A549 (cell line): ENCODE data around the gene CTIF. TPM values are rescaled to one million over a fixed set of nuclear protein-coding genes. Genes with fewer than 3 reads are reported as not detected.

Experiments used
- ATAC-seq, 2 experiments: fragments of 200-7000 bp in 1 of 2; fragments of >200 bp in 1 of 2; cut with Nextera tagmentation in 1 of 2; cut with Tn5 transposase in 1 of 2; 3 replicates each; pipeline versions ENCODE4 v1.8.0 to v1.9.1; 2018 to 2020; ENCODE audit warnings: mild to moderate bottlenecking in 1 of 2, moderate library complexity in 1 of 2
- CTCF ChIA-PET: fragments of 300-600 bp; sonication (Branson Sonifier 250); formaldehyde crosslinking; extraction: SDS; loops from one replicate; lab custom pipeline; 2021; ENCODE audit warnings: antibody characterized with exemption, inconsistent platforms; lab: Yijun Ruan, JAX
- POLR2A ChIA-PET: fragments of 350-600 bp; formaldehyde crosslinking; extraction: SDS; loops from one replicate; lab custom pipeline; 2021; ENCODE audit warnings: antibody characterized with exemption, inconsistent platforms; lab: Yijun Ruan, JAX
- DNase-seq, 2 experiments: peaks; one replicate each; pipeline versions ENCODE4 v3.0.0 to v3.0.0-alpha.2; 2011 to 2016; ENCODE audit warnings: low read depth in 1 of 2, low spot score in 1 of 2
- FAIRE-seq: peaks from 2 replicates; lab custom pipeline; 2011; peaks lifted over from hg19 to GRCh38; lab: Jason Lieb, UNC
- H3K27ac ChIP-seq, 2 experiments: fragments of >200 bp; sonication (Bioruptor Twin); formaldehyde crosslinking; 3 replicates each; pipeline ENCODE4 v1.5.1; 2016 to 2017
- H3K4me1 ChIP-seq: fragments of >200 bp; sonication (Bioruptor Twin); formaldehyde crosslinking; 3 replicates; pipeline ENCODE4 v1.6.1; 2016
- H3K4me2 ChIP-seq: fragments of >200 bp; sonication (Bioruptor Twin); formaldehyde crosslinking; 3 replicates; pipeline ENCODE4 v1.6.1; 2016
- H3K4me3 ChIP-seq: fragments of >200 bp; sonication (Bioruptor Twin); formaldehyde crosslinking; 3 replicates; pipeline ENCODE4 v1.5.1; 2016
- H3K9me3 ChIP-seq: fragments of >200 bp; sonication (Bioruptor Twin); formaldehyde crosslinking; 3 replicates; pipeline ENCODE4 v1.6.1; 2016
- CBX2 ChIP-seq: fragments of 200-600 bp; sonication (generic); IDR thresholded peaks from 2 replicates; pipeline ENCODE4 v1.6.1; 2016; ENCODE audit warnings: low read depth, mild to moderate bottlenecking, borderline replicate concordance
- EHF ChIP-seq: fragments of 250-450 bp; sonication (Bioruptor Pico); IDR thresholded peaks from 2 replicates; pipeline ENCODE4 v1.5.0; 2020; ENCODE audit warnings: mild to moderate bottlenecking
- EHMT2 ChIP-seq: fragments of 200-600 bp; sonication (generic); IDR thresholded peaks from 2 replicates; pipeline ENCODE4 v1.6.1; 2016; ENCODE audit warnings: antibody characterized with exemption, low read depth, mild to moderate bottlenecking, moderate library complexity
- EP300 ChIP-seq, 2 experiments: fragments of >200 bp; sonication (Bioruptor Twin); formaldehyde crosslinking; IDR thresholded peaks; 2 replicates in 1 of 2; 3 replicates in 1 of 2; pipeline ENCODE4 v1.6.1; 2016 to 2017
- FOSL2 ChIP-seq, 2 experiments: fragments of 450-650 bp in 1 of 2; fragments of >200 bp in 1 of 2; sonication (Bioruptor Twin) in 1 of 2; formaldehyde crosslinking; IDR thresholded peaks; 2 replicates each; pipeline versions ENCODE4 v1.5.0 to v1.6.1; 2016 to 2020; ENCODE audit warnings: mild to moderate bottlenecking in 1 of 2, moderate library complexity in 1 of 2
- GATA3 ChIP-seq: IDR thresholded peaks from 2 replicates; pipeline ENCODE4 v1.6.1; 2012; ENCODE audit warnings: borderline replicate concordance
- HDAC2 ChIP-seq: fragments of 200-600 bp; sonication (generic); IDR thresholded peaks from 2 replicates; pipeline ENCODE4 v1.6.1; 2016
- HOXB13 ChIP-seq: fragments of 250-450 bp; sonication (Bioruptor Pico); IDR thresholded peaks from 2 replicates; pipeline ENCODE4 v1.5.0; 2020; ENCODE audit warnings: low read depth, mild to moderate bottlenecking, moderate library complexity
- MAFK ChIP-seq: fragments of 450-650 bp; IDR thresholded peaks from 2 replicates; pipeline ENCODE4 v1.6.1; 2014; ENCODE audit not compliant: partially characterized antibody
- MAZ ChIP-seq: fragments of 150-350 bp; IDR thresholded peaks from 2 replicates; pipeline ENCODE4 v1.6.1; 2014; ENCODE audit warnings: antibody characterized with exemption, low read depth, low read length, borderline replicate concordance
- NPAS2 ChIP-seq: fragments of 250-450 bp; sonication (Bioruptor Pico); IDR thresholded peaks from 2 replicates; pipeline ENCODE4 v1.8.0; 2022; ENCODE audit warnings: mild to moderate bottlenecking, moderate library complexity, borderline replicate concordance
- NR3C1 ChIP-seq: fragments of >200 bp; sonication (Bioruptor Twin); formaldehyde crosslinking; IDR thresholded peaks from 3 replicates; pipeline ENCODE4 v1.6.1; 2017
- RARB ChIP-seq: fragments of 250-450 bp; sonication (Bioruptor Pico); IDR thresholded peaks from 2 replicates; pipeline ENCODE4 v1.8.0; 2021; ENCODE audit warnings: mild to moderate bottlenecking, moderate library complexity
- RFX5 ChIP-seq: fragments of 450-650 bp; IDR thresholded peaks from 2 replicates; pipeline ENCODE4 v1.7.1; 2014; ENCODE audit warnings: antibody characterized with exemption, mild to moderate bottlenecking, moderate library complexity
- WGBS: methylation state at CpG from one replicate; pipeline ENCODE4 v1.1.6; 2017; ENCODE audit errors: missing lambda C conversion rate; 5-methylcytosine and 5-hydroxymethylcytosine counted together
- polyA plus RNA-seq, 4 experiments: library from polyadenylated mRNA; depleted of rRNA in 3 of 4; stranded (reverse); fragments of >200 nt; fragmentation: RNase III in 1 of 4; extraction: RNeasy Plus Mini Kit Qiagen cat#74134 plus additional on column Dnase treatment in 1 of 4; gene quantifications; 2 replicates in 3 of 4; 3 replicates in 1 of 4; pipeline ENCODE4 v1.2.3, GENCODE V29; 2011 to 2017
- TF ChIP-seq, protein P1 (sequence below): fragments of >200 bp; sonication (Bioruptor Twin); formaldehyde crosslinking; IDR thresholded peaks from 3 replicates; pipeline ENCODE4 v1.5.1; 2016
- TF ChIP-seq, protein P2 (sequence below): IDR thresholded peaks from 2 replicates; pipeline ENCODE4 v1.6.1; 2012
- TF ChIP-seq, protein P3 (sequence below): fragments of 250-450 bp; sonication (Bioruptor Pico); IDR thresholded peaks from 2 replicates; pipeline ENCODE4 v1.5.0; 2021; ENCODE audit warnings: mild to moderate bottlenecking, moderate library complexity, borderline replicate concordance
- TF ChIP-seq, protein P4 (sequence below): fragments of >200 bp; sonication (Bioruptor Twin); formaldehyde crosslinking; IDR thresholded peaks from 3 replicates; pipeline ENCODE4 v1.6.1; 2016

CTIF gene
- polyA plus RNA-seq, 2 of the 4 experiments (the other 2 are of a cell fraction) = 17.0 to 24.7 TPM

DNA sequence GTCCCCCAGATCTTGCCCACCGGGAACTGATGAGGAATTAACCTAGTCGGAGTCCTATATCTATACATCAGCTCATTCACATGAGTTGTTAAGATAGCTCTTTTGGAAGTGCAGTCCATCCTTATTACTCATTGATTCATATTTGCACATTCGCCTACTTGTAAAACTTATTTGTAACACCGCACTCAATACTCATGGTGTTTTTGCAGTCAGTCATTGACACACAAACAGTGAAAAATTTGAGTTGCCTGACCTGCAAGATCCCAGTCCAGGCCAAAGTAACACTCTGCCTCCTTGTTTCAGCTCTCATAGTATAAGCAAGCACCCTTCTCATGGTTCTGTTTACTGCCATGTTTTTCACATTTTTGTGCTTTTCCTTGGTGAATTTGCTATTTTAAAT, 180.6 kb downstream of the CTIF start:
- FAIRE-seq (no peak), DNase-seq (no peak), ATAC-seq (no peak)
- Histone ChIP-seq H3K4me3 (no peak overlapping the region), H3K4me1 (peaks cover 5% of the 10 kb centered on the region; the same call in 1 of the 3 replicates), H3K4me2 (no peak overlapping the region), H3K9me3 (no peaks in the 10 kb centered on the region), H3K27ac (no peak overlapping the region)
- ChIA-PET CTCF (no interaction called here), POLR2A (no interaction called here)
- 85% methylated on average over 4 of the region's 4 CpGs for WGBS
- TF ChIP-seq NR3C1 (no peak), CBX2 (no peak)

DNA sequence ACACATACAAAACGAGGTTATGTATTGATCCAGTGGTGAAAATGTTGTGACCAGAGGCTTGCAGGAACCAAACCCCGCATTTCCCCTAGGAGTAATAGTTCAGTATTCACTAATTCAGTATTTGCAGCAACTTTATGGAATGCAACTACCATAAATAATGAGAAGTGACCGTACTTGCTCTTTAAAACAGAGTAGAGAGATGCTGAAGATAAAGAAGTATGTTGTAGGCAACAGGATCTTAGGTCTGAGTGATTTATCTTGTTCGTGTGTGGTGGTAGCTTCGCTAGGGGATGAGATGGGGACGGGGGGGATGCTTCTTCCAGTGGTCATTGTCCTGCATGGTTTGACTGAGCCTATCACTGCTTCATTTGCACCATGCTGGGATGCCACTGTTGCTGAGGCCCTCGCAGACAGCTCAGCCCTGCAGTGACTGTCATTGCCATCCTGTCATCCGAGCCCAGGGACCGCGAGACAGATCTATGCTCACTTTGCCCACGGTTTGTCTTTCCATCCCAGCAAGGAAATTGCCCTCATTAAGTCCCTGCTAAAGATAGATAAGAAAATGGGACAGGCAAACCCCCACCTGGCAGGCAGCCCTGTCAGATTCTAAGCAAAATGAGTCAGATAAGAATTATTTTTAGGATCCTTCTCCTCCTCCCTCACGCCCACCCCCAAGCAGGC, 181.3 kb downstream of the CTIF start:
- ChIA-PET POLR2A (no interaction called here), CTCF (no interaction called here)
- Histone ChIP-seq H3K4me2 (no peak overlapping the region), H3K4me1 (peaks cover 5% of the 10 kb centered on the region; the same call in 1 of the 3 replicates), H3K27ac (no peak overlapping the region)
- 81% methylated on average over 12 of the region's 12 CpGs for WGBS
- ATAC-seq = no peak
- FAIRE-seq = no peak
- DNase-seq = no peak
- TF ChIP-seq, protein P1, sequence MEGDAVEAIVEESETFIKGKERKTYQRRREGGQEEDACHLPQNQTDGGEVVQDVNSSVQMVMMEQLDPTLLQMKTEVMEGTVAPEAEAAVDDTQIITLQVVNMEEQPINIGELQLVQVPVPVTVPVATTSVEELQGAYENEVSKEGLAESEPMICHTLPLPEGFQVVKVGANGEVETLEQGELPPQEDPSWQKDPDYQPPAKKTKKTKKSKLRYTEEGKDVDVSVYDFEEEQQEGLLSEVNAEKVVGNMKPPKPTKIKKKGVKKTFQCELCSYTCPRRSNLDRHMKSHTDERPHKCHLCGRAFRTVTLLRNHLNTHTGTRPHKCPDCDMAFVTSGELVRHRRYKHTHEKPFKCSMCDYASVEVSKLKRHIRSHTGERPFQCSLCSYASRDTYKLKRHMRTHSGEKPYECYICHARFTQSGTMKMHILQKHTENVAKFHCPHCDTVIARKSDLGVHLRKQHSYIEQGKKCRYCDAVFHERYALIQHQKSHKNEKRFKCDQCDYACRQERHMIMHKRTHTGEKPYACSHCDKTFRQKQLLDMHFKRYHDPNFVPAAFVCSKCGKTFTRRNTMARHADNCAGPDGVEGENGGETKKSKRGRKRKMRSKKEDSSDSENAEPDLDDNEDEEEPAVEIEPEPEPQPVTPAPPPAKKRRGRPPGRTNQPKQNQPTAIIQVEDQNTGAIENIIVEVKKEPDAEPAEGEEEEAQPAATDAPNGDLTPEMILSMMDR = no peak
- TF ChIP-seq MAFK = no peak
- TF ChIP-seq, protein P2, sequence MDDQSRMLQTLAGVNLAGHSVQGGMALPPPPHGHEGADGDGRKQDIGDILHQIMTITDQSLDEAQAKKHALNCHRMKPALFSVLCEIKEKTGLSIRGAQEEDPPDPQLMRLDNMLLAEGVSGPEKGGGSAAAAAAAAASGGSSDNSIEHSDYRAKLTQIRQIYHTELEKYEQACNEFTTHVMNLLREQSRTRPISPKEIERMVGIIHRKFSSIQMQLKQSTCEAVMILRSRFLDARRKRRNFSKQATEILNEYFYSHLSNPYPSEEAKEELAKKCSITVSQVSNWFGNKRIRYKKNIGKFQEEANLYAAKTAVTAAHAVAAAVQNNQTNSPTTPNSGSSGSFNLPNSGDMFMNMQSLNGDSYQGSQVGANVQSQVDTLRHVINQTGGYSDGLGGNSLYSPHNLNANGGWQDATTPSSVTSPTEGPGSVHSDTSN = no peak
- TF ChIP-seq RFX5 = no peak
- no peak for TF ChIP-seq HOXB13 (CRISPR knock-in tag)
- TF ChIP-seq EP300 (IDR thresholded peaks at IDR 0.05) = no peak
- TF ChIP-seq MAZ = no peak
- no peak for TF ChIP-seq FOSL2 (IDR thresholded peaks at IDR 0.05)
- TF ChIP-seq FOSL2 (CRISPR knock-in tag; IDR thresholded peaks at IDR 0.05) = no peak
- TF ChIP-seq RARB (CRISPR knock-in tag) = no peak
- no peak for TF ChIP-seq EHMT2
- no peak for TF ChIP-seq NPAS2
- TF ChIP-seq, protein P3, sequence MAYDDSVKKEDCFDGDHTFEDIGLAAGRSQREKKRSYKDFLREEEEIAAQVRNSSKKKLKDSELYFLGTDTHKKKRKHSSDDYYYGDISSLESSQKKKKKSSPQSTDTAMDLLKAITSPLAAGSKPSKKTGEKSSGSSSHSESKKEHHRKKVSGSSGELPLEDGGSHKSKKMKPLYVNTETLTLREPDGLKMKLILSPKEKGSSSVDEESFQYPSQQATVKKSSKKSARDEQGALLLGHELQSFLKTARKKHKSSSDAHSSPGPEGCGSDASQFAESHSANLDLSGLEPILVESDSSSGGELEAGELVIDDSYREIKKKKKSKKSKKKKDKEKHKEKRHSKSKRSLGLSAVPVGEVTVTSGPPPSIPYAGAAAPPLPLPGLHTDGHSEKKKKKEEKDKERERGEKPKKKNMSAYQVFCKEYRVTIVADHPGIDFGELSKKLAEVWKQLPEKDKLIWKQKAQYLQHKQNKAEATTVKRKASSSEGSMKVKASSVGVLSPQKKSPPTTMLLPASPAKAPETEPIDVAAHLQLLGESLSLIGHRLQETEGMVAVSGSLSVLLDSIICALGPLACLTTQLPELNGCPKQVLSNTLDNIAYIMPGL (CRISPR knock-in tag) = no peak
- TF ChIP-seq, protein P4, sequence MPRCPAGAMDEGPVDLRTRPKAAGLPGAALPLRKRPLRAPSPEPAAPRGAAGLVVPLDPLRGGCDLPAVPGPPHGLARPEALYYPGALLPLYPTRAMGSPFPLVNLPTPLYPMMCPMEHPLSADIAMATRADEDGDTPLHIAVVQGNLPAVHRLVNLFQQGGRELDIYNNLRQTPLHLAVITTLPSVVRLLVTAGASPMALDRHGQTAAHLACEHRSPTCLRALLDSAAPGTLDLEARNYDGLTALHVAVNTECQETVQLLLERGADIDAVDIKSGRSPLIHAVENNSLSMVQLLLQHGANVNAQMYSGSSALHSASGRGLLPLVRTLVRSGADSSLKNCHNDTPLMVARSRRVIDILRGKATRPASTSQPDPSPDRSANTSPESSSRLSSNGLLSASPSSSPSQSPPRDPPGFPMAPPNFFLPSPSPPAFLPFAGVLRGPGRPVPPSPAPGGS = no peak
- no peak for TF ChIP-seq GATA3
- TF ChIP-seq, all 56 proteins: peak for 0
- Histone ChIP-seq H3K9me3 (no peaks in the 10 kb centered on the region), H3K4me3 (no peak overlapping the region)

DNA sequence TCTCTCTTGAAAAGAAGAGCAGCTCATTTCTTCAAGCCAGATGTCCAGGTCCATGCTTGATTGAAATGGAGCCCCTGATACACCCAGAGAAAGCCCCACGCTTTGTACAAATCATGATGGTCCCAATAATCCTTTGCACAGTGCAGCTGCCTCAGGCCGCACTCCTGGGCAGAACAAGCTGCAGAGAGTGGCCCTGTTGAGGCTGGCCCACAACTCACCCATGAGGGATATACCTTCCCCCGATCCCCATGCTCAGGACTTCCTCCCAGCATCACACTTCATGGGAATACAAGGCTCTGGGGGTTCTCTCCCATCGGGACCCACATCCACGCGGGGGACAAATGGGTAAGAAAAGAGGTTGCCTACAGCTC, 181.8 kb downstream of the CTIF start:
- CTCF ChIA-PET = no interaction called here
- no peaks in the 10 kb centered on the region for H3K9me3 ChIP-seq
- TF ChIP-seq HDAC2 = no peak
- TF ChIP-seq EHF = no peak
- TF ChIP-seq, all 56 proteins: peak for 0
- DNase-seq (no peak), FAIRE-seq (no peak), ATAC-seq (no peak)
- Histone ChIP-seq H3K4me1 (peaks cover 5% of the 10 kb centered on the region; the same call in 1 of the 3 replicates), H3K4me3 (no peak overlapping the region), H3K4me2 (no peak overlapping the region), H3K27ac (no peak overlapping the region)
- 96% methylated on average over 6 of the region's 6 CpGs for WGBS
- POLR2A ChIA-PET = no interaction called here
